Measurements from ENCODE around the gene TRIB2. TPM values are rescaled to one million over a fixed set of nuclear protein-coding genes. Genes with fewer than 3 reads are reported as not detected.
A peak's percentile ranks its signal among the peaks of the same experiment; 100 is the strongest.

The TRIB2 gene
- total and polyA plus RNA-seq, 9 of the 15 experiments (the other 6 are each of a cell fraction or from before 2014, with no cell fraction given): 9.0 to 39.0 (median 26.3) TPM

DNA sequence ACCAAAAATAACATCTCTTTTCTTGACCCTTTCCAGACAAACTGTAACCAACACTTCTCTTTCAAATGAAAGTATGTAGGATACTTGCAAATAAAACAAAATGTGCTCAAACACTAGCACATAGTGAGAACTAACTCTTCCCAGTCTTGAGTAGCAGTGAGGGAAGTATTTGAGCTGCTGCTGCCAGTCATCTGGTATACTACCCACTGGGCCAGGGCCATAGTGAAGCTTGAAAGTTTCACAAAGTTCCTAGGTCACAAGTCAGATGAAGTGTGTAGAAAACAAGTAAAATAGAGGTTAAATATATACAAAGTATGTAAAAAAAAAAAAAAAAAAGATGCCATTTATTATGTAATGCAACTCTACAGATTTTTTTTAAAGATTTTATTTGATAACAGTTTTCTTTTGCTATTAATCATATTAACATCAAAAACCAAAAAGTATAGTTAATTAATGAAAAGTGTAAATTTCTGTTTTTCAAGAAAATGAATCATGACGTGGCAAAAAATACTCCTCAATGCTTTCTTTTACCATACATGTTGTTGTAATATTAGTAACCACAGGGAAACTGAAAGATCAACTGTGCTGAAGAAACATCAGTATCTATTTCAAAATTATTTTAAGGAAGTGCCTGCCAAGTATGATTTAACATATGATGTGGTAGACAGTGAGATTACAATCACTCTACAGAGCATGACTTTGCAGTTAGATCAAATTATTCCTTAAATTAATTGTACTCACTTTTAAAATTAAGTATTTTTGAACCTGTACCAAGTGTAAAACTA is 21.6 kb upstream of the TRIB2 start (continued):
- TF ChIP-seq NFE2 (IDR thresholded peaks at IDR 0.05; ENCODE audit: low read depth) (peak; percentile 50), ZBTB49 (CRISPR knock-in tag; IDR thresholded peaks at IDR 0.05; ENCODE audit: borderline replicate concordance) (no peak), XRCC3 (IDR thresholded peaks at IDR 0.05) (no peak), ILK (tag; IDR thresholded peaks at IDR 0.05; ENCODE audit: borderline replicate concordance, low read depth) (no peak), BRF2 (IDR thresholded peaks at IDR 0.05; ENCODE audit: borderline replicate concordance, insufficient read depth, insufficient read length) (no peak), MAFK (IDR thresholded peaks at IDR 0.05; ENCODE audit: low read length) (peak; percentile 13; the same call in 1 of the 2 replicates), SNIP1 (IDR thresholded peaks at IDR 0.05; ENCODE audit: low read depth) (no peak), ZNF280A (IDR thresholded peaks at IDR 0.05; ENCODE audit: low read depth, partially characterized antibody) (no peak), PRMT5 (CRISPR knock-in tag; IDR thresholded peaks at IDR 0.05) (no peak), SMC3 (conservative IDR thresholded peaks at IDR 0.05; ENCODE audit: insufficient read depth, low read depth, low read length) (no peak), SNAPC5 (CRISPR knock-in tag; IDR thresholded peaks at IDR 0.05) (no peak), XRCC4 (IDR thresholded peaks at IDR 0.05; ENCODE audit: extremely low read depth, insufficient read depth, insufficient read length) (no peak), SIN3B (IDR thresholded peaks at IDR 0.05; ENCODE audit: low read depth) (no peak), ZNF830 (CRISPR knock-in tag; IDR thresholded peaks at IDR 0.05) (no peak), CBFA2T2 (conservative IDR thresholded peaks at IDR 0.05) (no peak), CREB1 (IDR thresholded peaks at IDR 0.05) (no peak), CREB1 (CRISPR knock-in tag; IDR thresholded peaks at IDR 0.05) (no peak), PTBP1 (IDR thresholded peaks at IDR 0.05; ENCODE audit: low read depth, low read length) (no peak), BRD9 (IDR thresholded peaks at IDR 0.05; ENCODE audit: low read depth, partially characterized antibody) (no peak), MECOM (CRISPR knock-in tag; IDR thresholded peaks at IDR 0.05) (no peak)
- TF ChIP-seq, protein P1, sequence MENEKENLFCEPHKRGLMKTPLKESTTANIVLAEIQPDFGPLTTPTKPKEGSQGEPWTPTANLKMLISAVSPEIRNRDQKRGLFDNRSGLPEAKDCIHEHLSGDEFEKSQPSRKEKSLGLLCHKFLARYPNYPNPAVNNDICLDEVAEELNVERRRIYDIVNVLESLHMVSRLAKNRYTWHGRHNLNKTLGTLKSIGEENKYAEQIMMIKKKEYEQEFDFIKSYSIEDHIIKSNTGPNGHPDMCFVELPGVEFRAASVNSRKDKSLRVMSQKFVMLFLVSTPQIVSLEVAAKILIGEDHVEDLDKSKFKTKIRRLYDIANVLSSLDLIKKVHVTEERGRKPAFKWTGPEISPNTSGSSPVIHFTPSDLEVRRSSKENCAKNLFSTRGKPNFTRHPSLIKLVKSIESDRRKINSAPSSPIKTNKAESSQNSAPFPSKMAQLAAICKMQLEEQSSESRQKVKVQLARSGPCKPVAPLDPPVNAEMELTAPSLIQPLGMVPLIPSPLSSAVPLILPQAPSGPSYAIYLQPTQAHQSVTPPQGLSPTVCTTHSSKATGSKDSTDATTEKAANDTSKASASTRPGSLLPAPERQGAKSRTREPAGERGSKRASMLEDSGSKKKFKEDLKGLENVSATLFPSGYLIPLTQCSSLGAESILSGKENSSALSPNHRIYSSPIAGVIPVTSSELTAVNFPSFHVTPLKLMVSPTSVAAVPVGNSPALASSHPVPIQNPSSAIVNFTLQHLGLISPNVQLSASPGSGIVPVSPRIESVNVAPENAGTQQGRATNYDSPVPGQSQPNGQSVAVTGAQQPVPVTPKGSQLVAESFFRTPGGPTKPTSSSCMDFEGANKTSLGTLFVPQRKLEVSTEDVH (IDR thresholded peaks at IDR 0.05; ENCODE audit: low read depth, partially characterized antibody): no peak
